Subcutaneous adipose tissue (tissue), 4 donors: ENCODE measurements around the gene TMEM150B. TPM values are rescaled to one million over a fixed set of nuclear protein-coding genes. Genes with fewer than 3 reads are reported as not detected.

ENCODE experiments used
- total RNA-seq, 4 donors: library from RNA; depleted of rRNA; stranded (reverse); fragments of >200 nt; gene quantifications; one replicate each; pipeline ENCODE4 v1.1.0, GENCODE V29; 2016
- TF ChIP-seq, protein P1 (sequence below): fragments of 450-650 bp; IDR thresholded peaks from one replicate; pipeline ENCODE4 v1.5.1; 2016; ENCODE audit warnings: low read depth, mild to moderate bottlenecking, control low read depth, antibody characterized with exemption, moderate library complexity

Gene TMEM150B
- total RNA-seq, 4 donors from 2014 or later = 10.0 to 17.8 (median 14.4) TPM

DNA sequence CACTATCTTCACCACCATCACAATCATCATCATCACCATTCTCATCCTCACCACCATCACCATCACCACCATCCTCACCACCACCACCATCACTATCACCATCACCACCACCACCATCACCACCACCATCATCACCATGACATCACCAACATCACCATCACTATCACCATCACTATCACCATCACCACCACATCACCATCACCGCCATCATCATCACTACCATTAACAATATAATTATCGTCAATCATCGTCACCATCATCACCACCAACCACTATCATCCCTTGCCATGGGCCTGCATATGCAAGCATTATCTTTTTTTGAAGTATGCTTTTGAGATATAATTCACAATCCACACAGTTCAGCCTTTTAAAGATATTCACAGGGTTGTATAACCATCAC is 58.7 kb downstream of the TMEM150B start:
- TF ChIP-seq, protein P1, sequence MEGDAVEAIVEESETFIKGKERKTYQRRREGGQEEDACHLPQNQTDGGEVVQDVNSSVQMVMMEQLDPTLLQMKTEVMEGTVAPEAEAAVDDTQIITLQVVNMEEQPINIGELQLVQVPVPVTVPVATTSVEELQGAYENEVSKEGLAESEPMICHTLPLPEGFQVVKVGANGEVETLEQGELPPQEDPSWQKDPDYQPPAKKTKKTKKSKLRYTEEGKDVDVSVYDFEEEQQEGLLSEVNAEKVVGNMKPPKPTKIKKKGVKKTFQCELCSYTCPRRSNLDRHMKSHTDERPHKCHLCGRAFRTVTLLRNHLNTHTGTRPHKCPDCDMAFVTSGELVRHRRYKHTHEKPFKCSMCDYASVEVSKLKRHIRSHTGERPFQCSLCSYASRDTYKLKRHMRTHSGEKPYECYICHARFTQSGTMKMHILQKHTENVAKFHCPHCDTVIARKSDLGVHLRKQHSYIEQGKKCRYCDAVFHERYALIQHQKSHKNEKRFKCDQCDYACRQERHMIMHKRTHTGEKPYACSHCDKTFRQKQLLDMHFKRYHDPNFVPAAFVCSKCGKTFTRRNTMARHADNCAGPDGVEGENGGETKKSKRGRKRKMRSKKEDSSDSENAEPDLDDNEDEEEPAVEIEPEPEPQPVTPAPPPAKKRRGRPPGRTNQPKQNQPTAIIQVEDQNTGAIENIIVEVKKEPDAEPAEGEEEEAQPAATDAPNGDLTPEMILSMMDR = no peak

DNA sequence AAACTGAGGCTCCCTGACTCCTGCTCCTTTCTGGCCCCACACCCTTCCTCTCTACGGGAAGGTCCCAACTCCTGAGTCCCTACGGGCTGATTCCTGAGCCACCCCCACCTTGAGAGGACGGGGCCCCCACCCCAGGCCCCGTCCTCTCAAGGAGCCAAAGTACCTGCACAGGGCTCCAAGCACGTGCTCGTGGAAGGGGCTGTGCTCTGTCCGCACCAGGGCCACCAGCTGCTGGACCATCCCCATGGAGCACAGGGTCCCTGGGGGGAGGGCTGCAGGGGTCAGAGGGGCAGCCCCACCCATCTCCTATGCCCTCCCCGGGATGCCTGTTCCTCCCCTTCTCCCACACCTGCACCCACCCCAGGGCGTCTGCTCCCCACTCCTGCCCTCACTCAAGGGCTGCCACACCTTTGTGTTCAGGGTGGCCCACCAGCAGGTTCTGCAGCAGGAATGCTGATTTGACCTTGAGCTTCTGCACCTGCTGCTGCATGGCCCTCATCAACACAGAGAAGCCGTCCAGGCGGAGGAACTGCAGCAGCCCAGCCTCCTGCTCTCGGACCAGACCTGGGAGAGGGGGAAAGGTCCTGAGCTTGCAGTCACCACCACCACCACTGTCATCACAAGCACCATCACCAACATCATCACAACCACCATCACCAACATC is 59.3 kb downstream of the TMEM150B start:
- TF ChIP-seq, protein P1 = no peak

DNA sequence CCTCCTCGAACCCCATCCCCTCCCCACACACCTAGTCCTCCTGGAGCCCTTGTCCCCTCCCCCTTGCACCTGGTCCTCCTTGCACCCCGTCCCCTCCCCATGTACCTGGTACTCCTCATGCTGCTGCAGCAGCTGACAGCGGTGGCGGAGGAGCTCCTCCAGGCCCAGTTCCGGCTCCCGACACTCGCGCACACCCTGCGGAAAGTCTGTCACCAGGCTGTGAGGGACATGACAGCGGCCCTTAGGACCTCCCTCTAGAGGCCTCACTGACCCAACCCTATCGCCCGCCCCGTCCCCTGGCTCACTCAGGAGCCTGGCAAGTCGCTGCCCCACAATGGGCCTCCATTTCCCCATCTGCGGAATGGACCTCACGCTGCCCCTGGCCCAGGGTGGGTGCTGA is 60.0 kb downstream of the TMEM150B start:
- TF ChIP-seq, protein P1 = no peak

DNA sequence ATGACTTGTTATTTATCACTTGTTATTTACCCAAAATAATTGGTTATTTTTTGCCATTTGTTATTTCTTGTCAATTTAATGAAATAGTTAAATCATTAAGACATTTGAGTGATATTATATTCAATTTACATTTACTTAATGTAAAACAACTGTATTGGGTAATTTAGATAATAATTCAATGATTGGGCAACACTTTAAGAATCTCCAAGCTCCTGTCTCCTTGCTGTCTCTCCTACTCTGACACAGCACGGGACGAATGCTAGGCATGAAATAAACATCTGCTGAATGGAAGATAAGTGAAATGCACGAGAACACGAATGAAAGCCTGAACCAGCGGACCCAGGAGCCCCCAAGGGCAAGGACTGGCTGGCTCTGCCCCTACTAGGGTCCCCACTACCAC is 60.6 kb downstream of the TMEM150B start:
- TF ChIP-seq, protein P1 = no peak

Other genes with a start within 250 kb of the TMEM150B start
- under 1 TPM in 3 of 4 donors, not detected in 1; 0.33 to 0.66 (median 0.51) TPM for gene EPS8L1, start 249.5 kb downstream of the TMEM150B start, total RNA-seq
- gene PPP1R12C, start 207.7 kb downstream of the TMEM150B start, total RNA-seq = 100 to 1,000 TPM in 1 of 4 donors, 10 to 100 TPM in 3; 30.0 to 149 (median 69.6) TPM
- gene TNNT1, start 176.1 kb downstream of the TMEM150B start, total RNA-seq = 10 to 100 TPM in 1 of 4 donors, not detected in 3; 17.5 TPM
- not detected for gene TNNI3, start 167.6 kb downstream of the TMEM150B start, total RNA-seq
- gene DNAAF3, start 158.7 kb downstream of the TMEM150B start, total RNA-seq = under 1 TPM in 2 of 4 donors, not detected in 2; 0.34 to 0.88 TPM
- not detected for gene SYT5, start 145.1 kb downstream of the TMEM150B start, total RNA-seq
- gene PTPRH, start 115.8 kb downstream of the TMEM150B start, total RNA-seq = 1 to 10 TPM in 2 of 4 donors, under 1 TPM in 2; 0.19 to 2.9 (median 1.3) TPM
- gene TMEM86B, start 96.6 kb downstream of the TMEM150B start, total RNA-seq = 1 to 10 TPM in 1 of 4 donors, under 1 TPM in 1, not detected in 2; 0.22 to 2.3 TPM
- gene PPP6R1, start 66.3 kb downstream of the TMEM150B start, total RNA-seq = 10 to 100 TPM; 23.6 to 42.8 (median 26.6) TPM
- 10 to 100 TPM in 2 of 4 donors, 1 to 10 TPM in 2; 4.9 to 17.9 (median 10.4) TPM for gene HSPBP1, start 45.2 kb downstream of the TMEM150B start, total RNA-seq
- 1 to 10 TPM in 1 of 4 donors, under 1 TPM in 1, not detected in 2; 0.38 to 1.1 TPM for gene BRSK1, start 41.3 kb downstream of the TMEM150B start, total RNA-seq
- gene KMT5C, start 14.5 kb upstream of the TMEM150B start, total RNA-seq = 10 to 100 TPM in 1 of 4 donors, 1 to 10 TPM in 3; 7.0 to 24.1 (median 8.0) TPM
- not detected for gene COX6B2, start 29.4 kb upstream of the TMEM150B start, total RNA-seq
- not detected for gene GARIN5B, start 37.9 kb upstream of the TMEM150B start, total RNA-seq
- gene IL11, start 45.1 kb upstream of the TMEM150B start, total RNA-seq = not detected
- gene TMEM190, start 51.5 kb upstream of the TMEM150B start, total RNA-seq = not detected
- 1 to 10 TPM in 1 of 4 donors, under 1 TPM in 1, not detected in 2; 0.44 to 2.8 TPM for gene TMEM238, start 59.0 kb upstream of the TMEM150B start, total RNA-seq
- gene RPL28, start 60.6 kb upstream of the TMEM150B start, total RNA-seq = 100 to 1,000 TPM; 283 to 590 (median 367) TPM
- gene UBE2S, start 82.4 kb upstream of the TMEM150B start, total RNA-seq = 10 to 100 TPM in 1 of 4 donors, 1 to 10 TPM in 3; 4.1 to 12.8 (median 8.6) TPM
- gene SHISA7, start 118.0 kb upstream of the TMEM150B start, total RNA-seq = under 1 TPM in 1 of 4 donors, not detected in 3; 0.16 TPM
- gene ISOC2, start 136.3 kb upstream of the TMEM150B start, total RNA-seq = 10 to 100 TPM; 38.2 to 62.4 (median 45.7) TPM
- not detected for gene C19orf85, start 139.4 kb upstream of the TMEM150B start, total RNA-seq
- gene ZNF628, start 151.3 kb upstream of the TMEM150B start, total RNA-seq = 1 to 10 TPM in 3 of 4 donors, under 1 TPM in 1; 0.88 to 2.6 (median 2.3) TPM
- 1 to 10 TPM; 1.0 to 2.3 (median 1.6) TPM for gene NAT14, start 159.8 kb upstream of the TMEM150B start, total RNA-seq
- 10 to 100 TPM in 2 of 4 donors, 1 to 10 TPM in 2; 2.1 to 16.7 (median 9.1) TPM for gene SSC5D, start 163.1 kb upstream of the TMEM150B start, total RNA-seq
- not detected for gene SBK2, start 211.8 kb upstream of the TMEM150B start, total RNA-seq
- gene SBK3, start 220.2 kb upstream of the TMEM150B start, total RNA-seq = not detected